T-cell (primary cell): ENCODE measurements around the gene SMC1B. TPM values are rescaled to one million over a fixed set of nuclear protein-coding genes. Genes with fewer than 3 reads are reported as not detected.
"Not testable (repeated sequence)": the region's sequence is repeated elsewhere in the genome, so short reads cannot be mapped to it uniquely, and the experiment has no call there.

Experiments used
- ATAC-seq, 4 experiments: fragments of 200-7000 bp in 3 of 4; fragments of 150-1000 bp in 1 of 4; cut with Tn5 transposase; replicated peaks in 1 of 4; 1 replicate in 3 of 4; 2 replicates in 1 of 4; pipeline ENCODE4 v1.10.0; 2021; ENCODE audit warnings: moderate library complexity in 3 of 4, mild to moderate bottlenecking in 2 of 4, moderate number of reproducible peaks in 1 of 4
- CTCF ChIA-PET, 2 donors: fragments of 300-600 bp; sonication (Branson Sonifier 250); formaldehyde crosslinking; loops; one replicate each; lab custom pipeline; 2022; ENCODE audit warnings: antibody characterized with exemption in 2 of 2; lab: Charles Lee
- POLR2A ChIA-PET, 2 donors: fragments of 300-600 bp; sonication (Branson Sonifier 250); formaldehyde crosslinking; loops; one replicate each; lab custom pipeline; 2022; ENCODE audit warnings: antibody characterized with exemption in 2 of 2; lab: Charles Lee
- DNase-seq, 35 experiments: peaks; one replicate each; pipeline versions ENCODE4 v3.0.0 to v3.0.0-alpha.2; 2013 to 2023
- H3K27ac ChIP-seq: one replicate; pipeline ENCODE4 v1.5.1; 2013; ENCODE audit warnings: low read length
- H3K27me3 ChIP-seq, 2 experiments: replicated peaks in 1 of 2; 1 replicate in 1 of 2; 2 replicates in 1 of 2; pipeline versions ENCODE4 v1.6.1 to v1.7.0; 2013; ENCODE audit warnings: low read length in 1 of 2, mixed read lengths in 1 of 2; ENCODE audit not compliant: control insufficient read depth in 2 of 2, insufficient read depth in 2 of 2; ENCODE audit errors: extremely low read depth in 1 of 2
- H3K36me3 ChIP-seq, 2 donors: 1 replicate in 1 of 2; 2 replicates in 1 of 2; pipeline versions ENCODE4 v1.6.1 to v1.7.0; 2013; ENCODE audit warnings: low read length in 1 of 2; ENCODE audit not compliant: control insufficient read depth in 2 of 2, insufficient read depth in 1 of 2; ENCODE audit errors: extremely low read depth in 1 of 2
- H3K4me1 ChIP-seq, 2 experiments: 1 replicate in 1 of 2; 2 replicates in 1 of 2; pipeline versions ENCODE4 v1.6.1 to v1.7.0; 2013; ENCODE audit warnings: low read length in 2 of 2, mixed read lengths in 1 of 2; ENCODE audit not compliant: insufficient read depth in 2 of 2, control insufficient read depth in 1 of 2; ENCODE audit errors: extremely low read depth in 1 of 2
- H3K4me3 ChIP-seq, 2 donors: 1 replicate in 1 of 2; 2 replicates in 1 of 2; pipeline versions ENCODE4 v1.5.1 to v1.7.0; 2013; ENCODE audit warnings: mild to moderate bottlenecking in 2 of 2, low read length in 1 of 2, moderate library complexity in 1 of 2; ENCODE audit not compliant: control insufficient read depth in 1 of 2; ENCODE audit errors: extremely low read depth in 1 of 2
- H3K9me3 ChIP-seq: 2 replicates; pipeline ENCODE4 v1.7.0; 2013
- H3K27ac Mint-ChIP-seq, 2 donors: one replicate each; pipeline ENCODE4 v1.8.0; 2020 to 2021; ENCODE audit warnings: mild to moderate bottlenecking in 2 of 2, mixed read lengths in 2 of 2
- H3K27me3 Mint-ChIP-seq, 2 donors: one replicate each; pipeline ENCODE4 v1.8.0; 2021 to 2022; ENCODE audit warnings: mixed read lengths in 2 of 2
- H3K36me3 Mint-ChIP-seq: one replicate; pipeline ENCODE4 v1.8.0; 2021; ENCODE audit warnings: mixed read lengths
- H3K4me1 Mint-ChIP-seq, 3 donors: one replicate each; pipeline ENCODE4 v1.8.0; 2020 to 2022; ENCODE audit warnings: mixed read lengths in 3 of 3, mild to moderate bottlenecking in 1 of 3
- H3K4me3 Mint-ChIP-seq, 3 donors: one replicate each; pipeline ENCODE4 v1.8.0; 2020 to 2022; ENCODE audit warnings: mild to moderate bottlenecking in 3 of 3, mixed read lengths in 3 of 3, moderate library complexity in 3 of 3
- H3K9me3 Mint-ChIP-seq, 3 donors: one replicate each; pipeline ENCODE4 v1.8.0; 2020 to 2022; ENCODE audit warnings: mixed read lengths in 3 of 3
- WGBS: methylation state at CpG from one replicate; pipeline ENCODE4 v1.1.5; 2013; ENCODE audit warnings: missing lambda C conversion rate; ENCODE audit not compliant: insufficient coverage; 5-methylcytosine and 5-hydroxymethylcytosine counted together
- total RNA-seq, 35 experiments: library from RNA in 6 of 35; stranded (reverse) in 6 of 35; fragments of 120-200 nt in 1 of 35; gene quantifications; one replicate each; pipeline versions ENCODE4 v1.2.1 to v1.2.4 and lab custom pipeline; 2013 to 2026

Gene SMC1B
- total RNA-seq, 5 donors from 2014 or later (not counting 1 experiment from before 2014, with no cell fraction given), result 0.06 to 0.12 (median 0.06) TPM; not detected in 2

DNA sequence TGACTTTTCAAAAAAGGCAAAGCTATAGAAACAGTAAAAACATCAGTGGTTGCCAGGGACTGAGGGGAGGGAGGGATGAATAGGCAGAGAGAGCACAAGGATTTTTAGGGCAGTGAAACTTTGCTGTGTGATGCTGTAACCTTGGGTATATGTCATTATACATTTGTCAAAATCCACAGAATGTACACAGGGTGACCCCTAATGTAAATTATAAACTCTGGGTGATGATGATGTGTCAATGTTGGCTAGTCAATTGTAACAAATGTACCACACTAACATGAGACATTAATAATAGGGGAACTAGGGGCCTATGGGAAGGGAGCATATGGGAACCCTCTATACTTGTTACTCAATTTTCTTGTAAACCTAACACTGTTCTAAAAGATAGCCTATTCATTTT, 24.9 kb upstream of the SMC1B start:
- H3K9me3 ChIP-seq, result no peaks in the 10 kb centered on the region
- ChIA-PET CTCF (no interaction called here), POLR2A (no interaction called here)
- H3K27me3 ChIP-seq, result peaks cover 0 to 4% of the 10 kb centered on the region in 2 experiments
- DNase-seq, result no peak
- H3K36me3 Mint-ChIP-seq, result no peaks in the 10 kb centered on the region
- H3K27me3 Mint-ChIP-seq, result peaks cover 3 to 5% of the 10 kb centered on the region in 2 donors
- ATAC-seq, result no peak
- no peak overlapping the region for H3K27ac Mint-ChIP-seq
- H3K4me1 ChIP-seq, result peaks cover 0 to 12% of the 10 kb centered on the region in 2 experiments
- H3K36me3 ChIP-seq, result no peaks in the 10 kb centered on the region
- H3K4me3 ChIP-seq, result no peak overlapping the region
- no peak overlapping the region for H3K27ac ChIP-seq
- no peaks in the 10 kb centered on the region for H3K9me3 Mint-ChIP-seq
- peaks cover 19 to 24% (median 21%) of the 10 kb centered on the region in 3 donors for H3K4me1 Mint-ChIP-seq
- H3K4me3 Mint-ChIP-seq, result no peak overlapping the region

DNA sequence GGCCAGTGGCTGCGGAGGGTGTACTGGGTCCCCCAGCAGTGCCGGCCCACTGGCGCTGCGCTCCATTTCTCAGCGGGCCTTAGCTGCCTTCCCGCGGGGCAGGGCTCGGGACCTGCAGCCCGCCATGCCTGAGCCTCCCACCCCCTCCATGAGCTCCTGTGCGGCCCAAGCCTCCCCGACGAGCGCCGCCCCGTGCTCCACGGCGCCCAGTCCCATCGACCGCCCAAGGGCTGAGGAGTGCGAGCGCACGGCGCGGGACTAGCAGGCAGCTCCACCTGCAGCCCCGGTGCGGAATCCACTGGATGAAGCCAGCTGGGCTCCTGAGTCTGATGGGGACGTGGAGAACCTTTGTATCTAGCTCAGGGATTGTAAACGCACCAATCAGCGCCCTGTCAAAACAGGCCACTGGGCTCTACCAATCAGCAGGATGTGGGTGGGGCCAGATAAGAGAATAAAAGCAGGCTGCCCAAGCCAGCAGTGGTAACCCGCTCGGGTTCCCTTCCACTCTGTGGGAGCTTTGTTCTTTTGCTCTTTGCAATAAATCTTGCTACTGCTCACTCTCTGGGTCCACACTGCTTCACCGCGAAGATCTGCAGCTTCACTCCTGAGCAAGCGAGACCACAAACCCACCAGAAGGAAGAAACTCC, 23.6 kb upstream of the SMC1B start:
- POLR2A ChIA-PET, ATAC-seq: not testable (repeated sequence)

GRCh38 chr22:45435544-45436139, 22.2 kb upstream of the SMC1B start:
- Histone ChIP-seq H3K4me1 (peaks cover 0 to 8% of the 10 kb centered on the region in 2 experiments), H3K4me3 (no peak overlapping the region), H3K36me3 (no peaks in the 10 kb centered on the region), H3K27me3 (no peaks in the 10 kb centered on the region), H3K9me3 (no peaks in the 10 kb centered on the region), H3K27ac (no peak overlapping the region)
- H3K27me3 Mint-ChIP-seq, result peaks cover 0 to 2% of the 10 kb centered on the region in 2 donors
- ChIA-PET POLR2A (no interaction called here), CTCF (no interaction called here)
- peak overlapping the region in 1 of 2 donors; percentile 16 for H3K27ac Mint-ChIP-seq
- ATAC-seq, result peak; percentile 83 to 97 (median 95)
- no peaks in the 10 kb centered on the region for H3K36me3 Mint-ChIP-seq
- peak; percentile 48 to 88 (median 72) for DNase-seq
- 17% methylated on average over 13 of the region's 20 CpGs for WGBS
- H3K9me3 Mint-ChIP-seq, result no peaks in the 10 kb centered on the region
- peaks cover 12 to 17% (median 12%) of the 10 kb centered on the region in 3 donors for H3K4me1 Mint-ChIP-seq
- H3K4me3 Mint-ChIP-seq, result peak overlapping the region in 1 of 3 donors; percentile 57

More for the DNA sequence above, 23.6 kb upstream of the SMC1B start:
- not testable (repeated sequence) for H3K36me3 ChIP-seq, H3K4me3 Mint-ChIP-seq, H3K9me3 Mint-ChIP-seq, H3K36me3 Mint-ChIP-seq, H3K27me3 Mint-ChIP-seq, H3K27me3 ChIP-seq, H3K27ac Mint-ChIP-seq, H3K27ac ChIP-seq, H3K4me3 ChIP-seq, H3K9me3 ChIP-seq
- peaks cover 19 to 24% (median 21%) of the 10 kb centered on the region in 3 donors for H3K4me1 Mint-ChIP-seq
- H3K4me1 ChIP-seq, result peaks cover 0 to 12% of the 10 kb centered on the region in 2 experiments
- DNase-seq, result peak in 20 of 35 experiments; percentile 7 to 54 (median 33)
- 91% methylated on average over 21 of the region's 34 CpGs for WGBS
- CTCF ChIA-PET, result interaction anchor here (0.6 to 1.1 kb wide), 3 partner anchors 30 to 215 kb away, joined by 3 to 6 read pairs (median 3); no protein-coding TSS in a partner anchor

GRCh38 chr22:45434981-45435380, 21.6 kb upstream of the SMC1B start:
- ATAC-seq (no peak), DNase-seq (no peak)
- Histone ChIP-seq H3K4me3 (no peak overlapping the region), H3K4me1 (peaks cover 0 to 8% of the 10 kb centered on the region in 2 experiments), H3K36me3 (no peaks in the 10 kb centered on the region), H3K9me3 (no peaks in the 10 kb centered on the region), H3K27ac (no peak overlapping the region), H3K27me3 (no peaks in the 10 kb centered on the region)
- H3K36me3 Mint-ChIP-seq, result no peaks in the 10 kb centered on the region
- 86% methylated on average over 3 of the region's 6 CpGs for WGBS
- peak overlapping the region in 1 of 3 donors; percentile 57 for H3K4me3 Mint-ChIP-seq
- ChIA-PET POLR2A (no interaction called here), CTCF (no interaction called here)
- H3K9me3 Mint-ChIP-seq, result no peaks in the 10 kb centered on the region
- no peak overlapping the region for H3K27ac Mint-ChIP-seq
- peaks cover 9 to 14% (median 10%) of the 10 kb centered on the region in 3 donors for H3K4me1 Mint-ChIP-seq
- peaks cover 0 to 2% of the 10 kb centered on the region in 2 donors for H3K27me3 Mint-ChIP-seq

GRCh38 chr22:45430871-45431270, 17.5 kb upstream of the SMC1B start:
- Histone ChIP-seq H3K36me3 (no peaks in the 10 kb centered on the region), H3K27ac (no peak overlapping the region), H3K4me1 (peaks cover 0 to 6% of the 10 kb centered on the region in 2 experiments), H3K27me3 (peaks cover 0 to 4% of the 10 kb centered on the region in 2 experiments), H3K9me3 (peaks cover 2% of the 10 kb centered on the region), H3K4me3 (no peak overlapping the region)
- WGBS, result 92% methylated on average over 10 of the region's 19 CpGs
- peaks cover 0 to 3% (median 0%) of the 10 kb centered on the region in 3 donors for H3K9me3 Mint-ChIP-seq
- no peaks in the 10 kb centered on the region for H3K36me3 Mint-ChIP-seq
- ATAC-seq (no peak), DNase-seq (no peak)
- no peak overlapping the region for H3K4me3 Mint-ChIP-seq
- H3K27me3 Mint-ChIP-seq, result peaks cover 0 to 3% of the 10 kb centered on the region in 2 donors
- H3K4me1 Mint-ChIP-seq, result peaks cover 8 to 9% (median 8%) of the 10 kb centered on the region in 3 donors
- ChIA-PET CTCF (no interaction called here), POLR2A (interaction anchor here in 1 of 2 donors (0.7 kb wide), 1 partner anchor 134 kb away, joined by 3 read pairs; no protein-coding TSS in a partner anchor)
- H3K27ac Mint-ChIP-seq, result no peak overlapping the region

- Histone ChIP-seq H3K36me3 (no peaks in the 10 kb centered on the region), H3K27ac (no peak overlapping the region), H3K4me3 (no peak overlapping the region), H3K27me3 (peaks cover 0 to 4% of the 10 kb centered on the region in 2 experiments), H3K9me3 (peaks cover 2% of the 10 kb centered on the region), H3K4me1 (no peaks in the 10 kb centered on the region)
- Mint-ChIP-seq H3K4me1 (peaks cover under 1 to 2% (median under 1%) of the 10 kb centered on the region in 3 donors), H3K27me3 (peaks cover 0 to 3% of the 10 kb centered on the region in 2 donors), H3K4me3 (no peak overlapping the region), H3K36me3 (no peaks in the 10 kb centered on the region), H3K27ac (no peak overlapping the region), H3K9me3 (peaks cover 0 to 3% (median 0%) of the 10 kb centered on the region in 3 donors)
- 91% methylated on average over 14 of the region's 18 CpGs for WGBS
- peak in 1 of 35 experiments; percentile 11 for DNase-seq
- POLR2A ChIA-PET, result no interaction called here
- CTCF ChIA-PET, result no interaction called here
- ATAC-seq, result no peak
Measured at GRCh38 chr22:45429981-45430775, 16.8 kb upstream of the SMC1B start.
